ENCODE results near the gene CYFIP2. TPM values are rescaled to one million over a fixed set of nuclear protein-coding genes. Genes with fewer than 3 reads are reported as not detected.

CYFIP2 gene
- total RNA-seq, 1 donor from 2014 or later, result 28.2 TPM

- H3K4me3 ChIP-seq, result no peak overlapping the region
- intact Hi-C loops (cut with micrococcal nuclease), result loop anchor here (5.0 kb wide), 1 partner anchor 54 kb away; no protein-coding TSS in a partner anchor
- H3K36me3 ChIP-seq, result no peaks in the 10 kb centered on the region
- H3K4me1 ChIP-seq, result peaks cover 28% of the 10 kb centered on the region
- H3K27ac ChIP-seq (replicated peaks), result no peak overlapping the region
- H3K9me3 ChIP-seq (replicated peaks), result no peaks in the 10 kb centered on the region
- TF ChIP-seq CTCF (IDR thresholded peaks at IDR 0.05; ENCODE audit: borderline replicate concordance), result no peak
- H3K27me3 ChIP-seq (ENCODE audit: low read depth), result no peaks in the 10 kb centered on the region
- DNase-seq, result no peak
These were observed 40.2 kb downstream of the CYFIP2 start for GRCh38 chr5:157306081-157306480.

- Histone ChIP-seq H3K9me3 (replicated peaks) (no peaks in the 10 kb centered on the region), H3K27me3 (ENCODE audit: low read depth) (no peaks in the 10 kb centered on the region), H3K4me1 (peaks cover 28% of the 10 kb centered on the region), H3K27ac (replicated peaks) (no peak overlapping the region), H3K4me3 (no peak overlapping the region), H3K36me3 (no peaks in the 10 kb centered on the region)
- no peak for DNase-seq
- no peak for TF ChIP-seq CTCF (IDR thresholded peaks at IDR 0.05; ENCODE audit: borderline replicate concordance)
- intact Hi-C loops (cut with micrococcal nuclease), result loop anchor here (5.0 kb wide), 1 partner anchor 55 kb away; no protein-coding TSS in a partner anchor
These were observed 41.0 kb downstream of the CYFIP2 start for GRCh38 chr5:157306692-157307471.

GRCh38 chr5:157308836-157309465, 43.0 kb downstream of the CYFIP2 start:
- intact Hi-C loops (cut with micrococcal nuclease), result loop anchor here (5.0 kb wide), 1 partner anchor 57 kb away; no protein-coding TSS in a partner anchor
- no peak overlapping the region for H3K4me3 ChIP-seq
- no peak overlapping the region for H3K27ac ChIP-seq (replicated peaks)
- H3K4me1 ChIP-seq, result peaks cover 24% of the 10 kb centered on the region
- H3K27me3 ChIP-seq (ENCODE audit: low read depth), result no peaks in the 10 kb centered on the region
- H3K9me3 ChIP-seq (replicated peaks), result no peaks in the 10 kb centered on the region
- DNase-seq, result no peak
- TF ChIP-seq CTCF (IDR thresholded peaks at IDR 0.05; ENCODE audit: borderline replicate concordance), result peak; percentile 43
- H3K36me3 ChIP-seq, result no peaks in the 10 kb centered on the region

- no peak for TF ChIP-seq CTCF (IDR thresholded peaks at IDR 0.05; ENCODE audit: borderline replicate concordance)
- DNase-seq, result no peak
- peaks cover 3% of the 10 kb centered on the region for H3K36me3 ChIP-seq
- no peak overlapping the region for H3K27ac ChIP-seq (replicated peaks)
- H3K4me3 ChIP-seq, result no peak overlapping the region
- peaks cover 15% of the 10 kb centered on the region for H3K4me1 ChIP-seq
- intact Hi-C loops (cut with micrococcal nuclease), result loop anchor here (5.0 kb wide), 1 partner anchor 57 kb away; no protein-coding TSS in a partner anchor
- H3K27me3 ChIP-seq (ENCODE audit: low read depth), result no peaks in the 10 kb centered on the region
- H3K9me3 ChIP-seq (replicated peaks), result no peaks in the 10 kb centered on the region
These were observed 43.9 kb downstream of the CYFIP2 start for GRCh38 chr5:157309796-157310195.

GRCh38 chr5:157311595-157311994, 45.7 kb downstream of the CYFIP2 start:
- TF ChIP-seq CTCF (IDR thresholded peaks at IDR 0.05; ENCODE audit: borderline replicate concordance), result no peak
- Histone ChIP-seq H3K9me3 (replicated peaks) (no peaks in the 10 kb centered on the region), H3K4me1 (peaks cover 10% of the 10 kb centered on the region), H3K27ac (replicated peaks) (no peak overlapping the region), H3K4me3 (no peak overlapping the region), H3K27me3 (ENCODE audit: low read depth) (no peaks in the 10 kb centered on the region), H3K36me3 (peaks cover 11% of the 10 kb centered on the region)
- no peak for DNase-seq
- intact Hi-C loops (cut with micrococcal nuclease), result no loop called here
